GM12878 (cell line): Measurements from ENCODE around the gene IFNG-AS1. TPM values are rescaled to one million over a fixed set of nuclear protein-coding genes. Genes with fewer than 3 reads are reported as not detected.
A peak's percentile ranks its signal among the peaks of the same experiment; 100 is the strongest.

Experiments
- ATAC-seq: fragments of 200-7000 bp; cut with Tn5 transposase; 3 replicates; pipeline ENCODE4 v1.9.1; 2020; ENCODE audit warnings: mild to moderate bottlenecking, moderate library complexity
- BruUV-seq: library from RNA; stranded (reverse); fragments of 400-500 nt; replicated peaks from 2 replicates; lab custom pipeline; 2021; lab: Mats Ljungman, UMichigan
- CTCF ChIA-PET: fragments of 300-600 bp; sonication (Branson Sonifier 250); formaldehyde crosslinking; extraction: SDS; loops from one replicate; lab custom pipeline; 2021; ENCODE audit warnings: inconsistent platforms; lab: Yijun Ruan, JAX
- POLR2A ChIA-PET: fragments of 350-600 bp; formaldehyde crosslinking; extraction: SDS; loops from one replicate; lab custom pipeline; 2021; ENCODE audit warnings: inconsistent platforms; lab: Charles Lee
- RAD21 ChIA-PET: fragments of 300-600 bp; sonication (Branson Sonifier 250); formaldehyde crosslinking; loops from one replicate; lab custom pipeline; 2023; ENCODE audit warnings: antibody characterized with exemption; ENCODE audit not compliant: unreplicated experiment; lab: Charles Lee
- SMC1A ChIA-PET: fragments of 300-600 bp; sonication (Branson Sonifier 250); formaldehyde crosslinking; loops from one replicate; lab custom pipeline; 2023; ENCODE audit not compliant: unreplicated experiment, uncharacterized antibody; lab: Charles Lee
- DNase-seq: peaks from one replicate; pipeline ENCODE4 v3.0.0-alpha.2; 2011; ENCODE audit warnings: low read depth, low spot score
- FAIRE-seq: peaks from 3 replicates; lab custom pipeline; 2011; peaks lifted over from hg19 to GRCh38; lab: Jason Lieb, UNC
- H2AFZ ChIP-seq: 2 replicates; pipeline ENCODE4 v1.6.0; 2011; ENCODE audit warnings: low read depth, low read length, control low read depth; ENCODE audit not compliant: control insufficient read depth
- H3K27ac ChIP-seq: 2 replicates; pipeline ENCODE4 v1.5.1; 2011; ENCODE audit warnings: control low read depth; ENCODE audit not compliant: control insufficient read depth, insufficient read depth
- H3K27me3 ChIP-seq, 2 experiments: replicated peaks in 1 of 2; 2 replicates each; pipeline versions ENCODE4 v1.6.0 to v1.6.1; 2011; ENCODE audit warnings: low read length in 1 of 2; ENCODE audit not compliant: control insufficient read depth in 2 of 2, insufficient read depth in 2 of 2
- H3K36me3 ChIP-seq, 2 experiments: 2 replicates each; pipeline ENCODE4 v1.5.1; 2011; ENCODE audit warnings: low read length in 1 of 2; ENCODE audit not compliant: control insufficient read depth in 2 of 2, insufficient read depth in 2 of 2
- H3K4me1 ChIP-seq: 2 replicates; pipeline ENCODE4 v1.6.1; 2011; ENCODE audit warnings: mild to moderate bottlenecking, low read length, moderate library complexity, mixed read lengths; ENCODE audit not compliant: control insufficient read depth, insufficient read depth
- H3K4me2 ChIP-seq: 2 replicates; pipeline ENCODE4 v1.6.0; 2011; ENCODE audit warnings: control low read depth; ENCODE audit not compliant: control insufficient read depth, insufficient read depth
- H3K4me3 ChIP-seq: fragments of 200-600 bp; sonication (generic); 2 replicates; pipeline ENCODE4 v1.5.1; 2016
- H3K79me2 ChIP-seq: 2 replicates; pipeline ENCODE4 v1.6.0; 2011; ENCODE audit warnings: low read length; ENCODE audit not compliant: control insufficient read depth, insufficient read depth
- H3K9ac ChIP-seq: 2 replicates; pipeline ENCODE4 v1.8.0; 2011; ENCODE audit warnings: low read length, control low read depth, mixed read lengths; ENCODE audit not compliant: control insufficient read depth, insufficient read depth
- H3K9me3 ChIP-seq: replicated peaks from 3 replicates; pipeline ENCODE4 v1.5.1; 2011; ENCODE audit warnings: mild to moderate bottlenecking, low read length; ENCODE audit not compliant: control insufficient read depth, insufficient read depth
- H4K20me1 ChIP-seq: 2 replicates; pipeline ENCODE4 v1.6.0; 2011; ENCODE audit not compliant: control insufficient read depth, insufficient read depth
- ASH2L ChIP-seq: fragments of 300-600, 200-600 bp; sonication (generic); IDR thresholded peaks from 2 replicates; pipeline ENCODE4 v1.6.1; 2017; ENCODE audit warnings: low read depth, mild to moderate bottlenecking, borderline replicate concordance
- ATF3 ChIP-seq: IDR thresholded peaks from 2 replicates; pipeline ENCODE4 v1.6.1; 2011; ENCODE audit warnings: low read depth, mild to moderate bottlenecking, low read length, moderate library complexity, borderline replicate concordance; ENCODE audit errors: extremely low read depth
- IRF5 ChIP-seq: fragments of 450-650 bp; IDR thresholded peaks from 2 replicates; pipeline ENCODE4 v1.6.1; 2017; ENCODE audit warnings: borderline replicate concordance
- PKNOX1 ChIP-seq: fragments of 450-650 bp; IDR thresholded peaks from 2 replicates; pipeline ENCODE4 v1.6.1; 2016; ENCODE audit warnings: mild to moderate bottlenecking
- RAD21 ChIP-seq: IDR thresholded peaks from 2 replicates; pipeline ENCODE4 v1.6.1; 2011; ENCODE audit warnings: mild to moderate bottlenecking, low read depth, low read length, moderate library complexity; ENCODE audit not compliant: insufficient read depth
- SMC3 ChIP-seq: IDR thresholded peaks from 2 replicates; pipeline ENCODE4 v1.6.1; 2011; ENCODE audit warnings: low read length, improper control_type of control experiment, borderline replicate concordance
- SUPT20H ChIP-seq: IDR thresholded peaks from 2 replicates; pipeline ENCODE4 v1.6.1; 2011; ENCODE audit warnings: low read depth, mild to moderate bottlenecking, low read length, moderate library complexity, borderline replicate concordance; ENCODE audit not compliant: control insufficient read depth
- YY1 ChIP-seq: IDR thresholded peaks from 2 replicates; pipeline ENCODE4 v1.6.1; 2011; ENCODE audit warnings: low read depth, mild to moderate bottlenecking, low read length
- ZNF384 ChIP-seq: IDR thresholded peaks from 2 replicates; pipeline ENCODE4 v1.6.1; 2012; ENCODE audit warnings: low read depth, mild to moderate bottlenecking, low read length, improper control_type of control experiment, borderline replicate concordance
- WGBS: methylation state at CpG from one replicate; pipeline ENCODE4 v1.1.6; 2016; ENCODE audit warnings: low lambda C conversion rate; ENCODE audit not compliant: insufficient replicate concordance, insufficient coverage; ENCODE audit errors: missing lambda C conversion rate; 5-methylcytosine and 5-hydroxymethylcytosine counted together
- in situ Hi-C: fragments of 300-500 bp; cut with MboI; formaldehyde crosslinking; loops from 9 replicates; pipeline ENCODE4 v1.14.3; 2018; ENCODE audit warnings: mixed read lengths
- intact Hi-C: fragments of 100-400 bp; cut with micrococcal nuclease; formaldehyde crosslinking; loops from one replicate; pipeline ENCODE4 v1.14.2; 2022; ENCODE audit not compliant: unreplicated experiment
- polyA plus RNA-seq, 11 experiments: library from polyadenylated mRNA; depleted of rRNA in 4 of 11; unstranded in 6 of 11; stranded (reverse) in 5 of 11; fragments of >200 nt; fragmentation: Nextera tagmentation in 4 of 11; fragmentation: Illumina TruSeq in 1 of 11; extraction: Ambion mirVana in 4 of 11; extraction: Trizol in 1 of 11; gene quantifications; 1 replicate in 1 of 11; 2 replicates in 10 of 11; pipeline versions ENCODE4 v1.2.1 to v1.2.3, GENCODE V29; 2011 to 2016; ENCODE audit warnings: inconsistent platforms in 2 of 11, missing spikeins in 2 of 11, low read depth in 1 of 11
- total RNA-seq, 4 experiments: library from RNA; depleted of rRNA in 3 of 4; stranded (reverse); fragments of >200 nt in 3 of 4; fragmentation: Illumina TruSeq in 1 of 4; extraction: Trizol in 1 of 4; gene quantifications; 2 replicates each; pipeline versions ENCODE4 v1.2.1 to v1.2.3, GENCODE V29; 2013 to 2021

The IFNG-AS1 gene
- total and polyA plus RNA-seq, 10 of the 15 experiments (the other 5 are each of a cell fraction or from before 2014, with no cell fraction given) = 0.40 to 1.9 (median 1.3) TPM

GRCh38 chr12:68038650-68039049, 49.4 kb downstream of the IFNG-AS1 start:
- ChIA-PET RAD21 (interaction anchor here (0.9 to 6.4 kb wide), 5 partner anchors 37 to 293 kb away, joined by 3 to 56 read pairs (median 5); partner anchors contain the start of genes IFNG and IFNG-AS1), SMC1A (interaction anchor here (1.2 to 7.1 kb wide), 7 partner anchors 14 to 277 kb away, joined by 3 to 83 read pairs (median 6); partner anchors contain the start of gene IFNG), POLR2A (interaction anchor here (1.0 kb wide), 1 partner anchor 82 kb away, joined by 3 read pairs; no protein-coding TSS in a partner anchor), CTCF (interaction anchor here (0.5 to 6.8 kb wide), 11 partner anchors 13 to 278 kb away, joined by 3 to 113 read pairs (median 6); partner anchors contain the start of gene IFNG)
- Histone ChIP-seq H2AFZ (no peak overlapping the region), H3K9ac (no peak overlapping the region), H3K4me2 (no peak overlapping the region), H3K4me1 (peaks cover 11% of the 10 kb centered on the region), H3K9me3 (no peaks in the 10 kb centered on the region; the same call in 2 of the 3 replicates), H3K27me3 (no peaks in the 10 kb centered on the region), H3K79me2 (no peaks in the 10 kb centered on the region), H3K36me3 (no peaks in the 10 kb centered on the region), H4K20me1 (no peaks in the 10 kb centered on the region; the same call in 1 of the 2 replicates), H3K27ac (no peak overlapping the region), H3K4me3 (no peak overlapping the region)
- DNase-seq (no peak), FAIRE-seq (no peak), ATAC-seq (no peak)
- in situ Hi-C loops (no loop called here), intact Hi-C loops (no loop called here)
- TF ChIP-seq ATF3 = no peak
- WGBS = 55% methylated on average over 3 of the region's 3 CpGs
- no TSS peak for BruUV-seq

- ChIA-PET CTCF (interaction anchor here (0.6 to 6.8 kb wide), 60 partner anchors 8 to 1210 kb away, joined by 3 to 113 read pairs (median 4); partner anchors contain the start of genes IFNG and IFNG-AS1), SMC1A (interaction anchor here (0.6 to 7.1 kb wide), 28 partner anchors 9 to 686 kb away, joined by 3 to 83 read pairs (median 3); partner anchors contain the start of genes IFNG and IFNG-AS1), POLR2A (interaction anchor here (1.6 to 1.7 kb wide), 3 partner anchors 37 to 118 kb away, joined by 4 to 7 read pairs (median 7); partner anchors contain the start of gene IFNG-AS1), RAD21 (interaction anchor here (0.6 to 6.4 kb wide), 21 partner anchors 12 to 927 kb away, joined by 3 to 56 read pairs (median 4); partner anchors contain the start of genes IFNG, IFNG-AS1 and MDM1)
- H3K4me3 ChIP-seq = no peak overlapping the region
- H3K36me3 ChIP-seq = no peaks in the 10 kb centered on the region
- FAIRE-seq (no peak), DNase-seq (peak; percentile 26), ATAC-seq (peak; percentile 76)
- H3K9me3 ChIP-seq = no peaks in the 10 kb centered on the region; the same call in 2 of the 3 replicates
- intact Hi-C loops (loop anchor here (1.0 kb wide), 3 partner anchors 118 to 277 kb away; no protein-coding TSS in a partner anchor), in situ Hi-C loops (loop anchor here (5.0 kb wide), 1 partner anchor 282 kb away; no protein-coding TSS in a partner anchor)
- no peaks in the 10 kb centered on the region; the same call in 1 of the 2 replicates for H4K20me1 ChIP-seq
- BruUV-seq = no TSS peak
- peak overlapping the region; percentile 12 for H2AFZ ChIP-seq
- no peak overlapping the region for H3K9ac ChIP-seq
- no peak overlapping the region for H3K4me2 ChIP-seq
- peaks cover 11% of the 10 kb centered on the region for H3K4me1 ChIP-seq
- 34% methylated on average over 6 of the region's 6 CpGs for WGBS
- no peaks in the 10 kb centered on the region for H3K79me2 ChIP-seq
- no peak overlapping the region for H3K27ac ChIP-seq
- H3K27me3 ChIP-seq = no peaks in the 10 kb centered on the region
- TF ChIP-seq ASH2L (no peak), PKNOX1 (peak; percentile 82), RAD21 (peak; percentile 95), YY1 (peak; percentile 78), SMC3 (peak; percentile 74), SUPT20H (no peak), IRF5 (no peak), ZNF384 (peak; percentile 89)
Measured at GRCh38 chr12:68040450-68041075, 51.3 kb downstream of the IFNG-AS1 start.
